Measurements from ENCODE around the gene ARID4B.
A peak's percentile ranks its signal among the peaks of the same experiment; 100 is the strongest.
"Not testable (repeated sequence)": the region's sequence is repeated elsewhere in the genome, so short reads cannot be mapped to it uniquely, and the experiment has no call there.

ARID4B gene

GRCh38 chr1:235270625-235271024 lies 57.4 kb downstream of the ARID4B start:
- DNase-seq (ENCODE audit: low read depth) = no peak

DNA sequence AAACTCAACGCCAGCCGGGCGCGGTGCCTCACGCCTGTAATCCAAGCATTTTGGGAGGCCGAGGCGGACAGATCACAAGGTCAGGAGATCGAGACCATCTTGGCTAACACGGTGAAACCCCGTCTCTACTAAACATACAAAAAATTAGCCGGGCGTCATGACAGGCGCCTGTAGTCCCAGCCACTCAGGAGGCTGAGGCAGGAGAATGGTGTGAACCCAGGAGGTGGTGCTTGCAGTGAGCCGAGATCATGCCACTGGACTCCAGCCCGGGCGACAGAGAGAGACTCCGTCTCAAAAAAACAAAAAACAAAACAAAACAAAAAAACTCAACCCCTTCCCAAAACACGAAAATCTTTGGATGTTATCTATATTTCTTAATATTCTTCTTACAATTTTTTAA lies 58.0 kb downstream of the ARID4B start:
- DNase-seq (ENCODE audit: low read depth) = not testable (repeated sequence)

DNA sequence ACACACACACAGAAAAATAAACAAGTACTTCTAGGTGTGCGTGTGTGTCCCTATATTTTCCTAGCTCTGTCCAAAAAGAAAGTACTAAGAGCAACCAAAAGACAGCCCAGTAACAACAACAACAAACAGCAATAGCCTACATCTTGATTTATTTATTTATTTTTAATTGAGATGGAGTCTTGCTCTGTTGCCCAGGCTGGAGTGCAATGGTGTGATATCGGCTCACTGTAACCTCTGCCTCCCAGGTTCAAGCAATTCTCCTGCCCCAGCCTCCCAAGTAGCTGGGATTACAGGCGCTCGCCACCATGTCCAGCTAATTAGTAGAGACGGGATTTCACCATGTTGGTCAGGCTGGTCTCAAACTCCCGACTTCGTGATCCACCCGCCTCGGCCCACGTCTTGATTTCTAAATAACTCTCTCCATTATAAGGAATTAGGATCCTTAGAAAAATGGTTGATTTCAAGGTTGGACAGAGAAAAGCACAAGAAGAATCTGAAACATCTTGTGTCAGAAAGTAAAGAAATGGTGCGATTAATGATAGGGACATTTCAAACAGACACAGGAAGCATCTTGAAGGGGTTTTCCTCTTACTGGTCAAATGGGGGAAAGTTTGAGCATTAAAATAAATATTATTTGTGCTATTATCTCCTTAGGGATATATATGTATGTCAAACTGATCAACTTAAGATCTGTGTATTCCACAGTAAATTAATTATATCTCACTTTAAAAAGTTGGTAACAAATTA lies 59.4 kb downstream of the ARID4B start:
- DNase-seq (ENCODE audit: low read depth) = no peak

DNA sequence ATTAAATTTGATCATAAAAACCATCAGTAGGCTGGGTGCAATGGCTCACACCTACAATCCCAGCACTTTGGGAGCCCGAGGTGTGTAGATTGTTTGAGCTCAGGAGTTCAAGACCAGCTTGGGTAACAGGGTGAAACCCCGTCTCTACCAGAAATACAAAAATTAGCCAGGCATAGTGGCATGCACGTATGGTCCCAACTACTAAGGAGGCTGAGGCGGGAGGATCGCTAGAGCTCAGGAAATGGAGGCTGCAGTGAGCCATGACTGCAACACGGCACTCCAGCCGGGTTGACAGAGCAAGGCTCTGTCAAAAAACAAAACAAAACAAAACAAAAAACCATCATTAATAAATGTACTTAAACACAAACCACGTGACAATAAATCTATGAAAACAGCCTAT lies 61.0 kb downstream of the ARID4B start:
- DNase-seq (ENCODE audit: low read depth) = no peak

GRCh38 chr1:235266325-235266724 lies 61.7 kb downstream of the ARID4B start:
- no peak for DNase-seq (ENCODE audit: low read depth)

GRCh38 chr1:235265900-235266299 lies 62.1 kb downstream of the ARID4B start:
- DNase-seq (ENCODE audit: low read depth) = no peak

DNA sequence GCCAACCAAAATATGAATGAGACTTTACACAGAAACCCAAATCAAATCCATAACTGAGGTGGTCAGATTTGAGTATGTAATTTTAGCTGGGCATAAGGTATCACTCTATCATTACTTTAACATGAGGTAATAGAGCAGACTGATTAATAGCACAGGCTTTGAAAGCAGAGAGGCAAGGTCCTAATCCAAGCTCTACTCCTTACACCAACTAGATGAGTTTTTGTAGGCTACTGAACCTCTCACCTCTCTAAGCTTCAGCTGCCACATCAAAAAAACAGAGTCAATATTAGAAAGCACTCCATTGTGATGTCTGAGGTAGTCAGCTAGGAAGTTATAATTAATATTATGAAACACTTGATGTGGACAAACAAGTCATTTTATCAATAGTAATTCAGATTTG lies 63.7 kb downstream of the ARID4B start:
- DNase-seq (ENCODE audit: low read depth) = no peak

DNA sequence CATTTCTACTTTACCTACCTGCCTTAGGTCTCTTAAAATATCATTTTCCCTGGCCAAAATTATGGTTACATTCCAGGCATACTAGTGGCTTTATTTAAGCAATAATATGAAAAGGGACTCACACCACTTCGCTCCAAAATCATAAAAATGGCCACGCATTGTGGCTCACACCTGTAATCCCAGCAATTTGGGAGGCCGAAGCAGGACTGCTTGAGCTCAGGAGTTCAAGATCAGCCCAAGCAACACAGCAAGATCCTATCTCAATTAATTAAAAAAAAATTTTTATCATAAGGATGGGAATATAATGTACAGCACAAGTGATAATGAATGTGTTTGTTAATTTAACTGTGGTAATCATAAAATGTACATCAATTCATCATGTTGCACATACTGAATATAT lies 65.4 kb downstream of the ARID4B start:
- no peak for DNase-seq (ENCODE audit: low read depth)

- no peak for DNase-seq (ENCODE audit: low read depth)
Measured at GRCh38 chr1:235261243-235261642, 66.7 kb downstream of the ARID4B start.

DNA sequence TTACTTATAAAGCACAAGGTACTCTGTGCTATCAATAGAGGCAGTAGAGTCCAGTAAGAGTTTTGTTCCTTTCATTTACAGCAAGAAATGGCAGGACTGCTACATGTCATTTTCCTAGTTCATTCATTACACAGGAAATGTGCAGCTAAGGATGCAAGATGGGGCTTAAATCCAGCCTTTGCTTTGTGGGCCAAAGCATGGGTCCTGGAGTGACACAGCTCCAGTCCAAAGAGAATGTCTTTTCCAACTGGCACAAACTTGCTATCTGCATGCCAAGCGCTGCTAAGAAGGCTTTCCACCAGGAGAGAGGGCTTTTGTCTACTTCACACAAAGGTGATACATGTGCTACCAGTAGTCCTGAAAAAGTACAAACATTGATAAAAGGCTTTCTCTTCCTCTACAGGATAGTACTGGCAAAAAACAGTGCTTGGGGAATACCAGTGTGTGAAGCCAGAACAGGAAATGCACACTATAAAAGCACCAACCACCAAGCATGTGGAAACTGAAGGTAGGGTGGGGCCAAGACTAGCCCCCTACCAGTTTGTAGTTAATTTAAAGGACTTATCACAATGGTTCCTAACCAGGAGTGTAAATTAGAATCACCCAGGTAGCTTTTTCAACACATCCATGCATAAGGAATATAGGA lies 68.7 kb downstream of the ARID4B start:
- no peak for DNase-seq (ENCODE audit: low read depth)

DNA sequence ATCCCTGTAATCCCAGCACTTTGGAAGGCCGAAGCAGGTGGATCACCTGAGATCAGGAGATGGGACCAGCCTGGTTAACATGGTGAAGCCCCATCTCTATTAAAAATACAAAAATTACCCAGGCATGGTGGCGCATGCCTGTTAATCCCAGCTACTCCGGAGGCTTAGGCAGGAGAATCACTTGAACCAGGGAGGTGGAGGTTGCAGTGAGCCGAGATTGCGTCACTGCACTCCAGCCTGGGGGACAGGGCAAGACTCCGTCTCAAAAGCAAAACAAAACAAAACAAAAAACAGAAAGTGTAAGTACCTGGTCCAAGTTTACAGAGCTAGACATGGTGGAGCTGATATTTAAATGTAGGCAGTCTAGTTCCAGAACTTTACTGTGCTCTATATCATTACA lies 69.9 kb downstream of the ARID4B start:
- DNase-seq (ENCODE audit: low read depth) = not testable (repeated sequence)

- no peak for DNase-seq (ENCODE audit: low read depth)
Measured at GRCh38 chr1:235254721-235255120, 73.3 kb downstream of the ARID4B start.

DNA sequence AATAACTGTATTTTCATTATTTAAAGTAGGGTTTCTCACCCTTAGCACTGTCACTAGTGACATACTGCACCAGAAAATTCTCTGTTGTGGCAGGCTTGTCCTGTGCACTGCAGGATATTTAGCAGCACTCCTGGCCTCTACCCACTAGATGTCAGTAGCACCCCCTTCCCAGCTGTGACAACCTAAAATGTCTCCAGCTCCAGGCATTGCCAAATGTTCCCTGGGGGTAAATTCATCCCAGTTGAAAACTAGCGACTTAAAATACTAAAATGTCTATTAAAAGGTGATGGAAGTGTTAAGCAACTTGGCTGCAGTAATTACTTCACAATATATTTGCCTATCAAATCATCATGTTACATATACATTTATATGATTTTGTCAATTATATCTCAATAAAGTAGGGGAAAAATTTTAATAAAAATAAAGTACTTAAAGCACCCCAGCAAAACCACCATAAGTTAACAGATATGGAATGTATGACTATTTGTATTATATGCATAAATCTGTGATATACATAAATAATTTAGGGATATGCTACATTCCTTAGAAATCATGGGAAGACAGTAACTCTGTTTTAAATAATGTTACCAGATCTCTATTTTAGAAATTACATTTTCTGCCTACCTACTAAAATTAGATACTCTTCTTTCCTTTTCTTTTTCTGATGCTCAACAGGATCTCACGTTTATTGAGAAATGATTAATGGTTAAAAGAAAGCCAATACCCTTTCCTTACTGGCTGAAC lies 74.6 kb downstream of the ARID4B start:
- peak; percentile 31 for DNase-seq (ENCODE audit: low read depth)

DNA sequence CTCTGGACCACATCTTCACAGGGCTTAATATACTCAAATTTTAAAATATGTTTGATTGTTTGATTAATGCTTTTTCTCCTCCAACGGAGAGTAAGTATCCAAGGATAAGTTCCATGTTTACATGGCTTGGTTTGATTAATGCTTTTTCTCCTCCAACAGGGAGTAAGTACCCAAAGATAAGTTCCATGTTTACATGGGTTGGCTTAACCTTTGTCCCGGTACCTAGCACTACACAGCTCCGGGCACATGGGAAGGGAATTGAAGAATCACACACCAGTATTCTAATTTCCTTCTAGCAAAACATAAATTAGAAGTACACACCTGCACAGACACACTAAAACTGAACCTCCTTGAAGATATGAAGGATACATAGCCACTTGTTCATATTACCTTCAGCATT lies 77.5 kb downstream of the ARID4B start:
- DNase-seq (ENCODE audit: low read depth) = no peak

DNA sequence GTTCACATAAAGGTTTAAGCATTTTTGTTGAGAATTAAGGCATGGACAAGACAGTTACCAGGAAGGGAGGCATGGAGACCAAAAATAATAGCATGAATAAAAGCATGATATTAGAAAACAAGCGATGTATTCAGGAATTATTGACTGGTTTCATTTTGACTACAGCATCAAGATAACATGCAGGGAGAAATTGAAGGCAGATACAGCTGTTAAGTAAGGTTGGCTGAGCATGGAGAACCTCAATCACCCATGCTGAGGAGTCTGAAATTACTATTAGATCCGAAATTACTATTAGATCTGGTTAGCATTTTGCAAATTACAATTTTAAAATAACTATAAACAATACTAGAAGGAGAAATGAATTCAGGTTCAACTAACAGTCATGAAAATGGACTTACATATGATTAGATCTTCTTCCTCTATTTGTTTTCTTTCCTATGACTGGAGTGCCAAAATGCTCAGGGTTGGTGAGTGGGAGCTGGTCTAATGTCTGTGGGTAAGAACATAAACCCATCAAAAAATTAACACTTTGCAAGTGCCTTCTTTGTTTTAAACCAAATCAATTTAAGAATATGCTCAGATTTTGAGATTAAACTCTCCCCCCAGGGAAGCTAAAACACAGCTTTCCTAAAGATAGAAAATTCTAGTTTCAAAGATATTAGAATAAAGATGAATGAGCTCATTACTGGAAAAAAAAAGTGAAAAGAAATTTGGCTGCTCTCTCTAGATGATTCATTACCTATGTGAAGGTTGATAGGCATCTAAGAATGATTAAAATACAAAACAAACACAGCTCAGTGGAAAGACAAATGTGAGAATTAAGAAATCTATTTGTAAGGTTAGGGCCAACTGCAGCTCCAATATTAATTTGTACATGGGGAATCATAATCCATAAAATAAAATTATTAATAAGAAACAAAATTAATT lies 81.7 kb downstream of the ARID4B start:
- no peak for DNase-seq (ENCODE audit: low read depth)

GRCh38 chr1:235244974-235245592 lies 82.9 kb downstream of the ARID4B start:
- no peak for DNase-seq (ENCODE audit: low read depth)

GRCh38 chr1:235240960-235241359 lies 87.0 kb downstream of the ARID4B start:
- no peak for DNase-seq (ENCODE audit: low read depth)

DNA sequence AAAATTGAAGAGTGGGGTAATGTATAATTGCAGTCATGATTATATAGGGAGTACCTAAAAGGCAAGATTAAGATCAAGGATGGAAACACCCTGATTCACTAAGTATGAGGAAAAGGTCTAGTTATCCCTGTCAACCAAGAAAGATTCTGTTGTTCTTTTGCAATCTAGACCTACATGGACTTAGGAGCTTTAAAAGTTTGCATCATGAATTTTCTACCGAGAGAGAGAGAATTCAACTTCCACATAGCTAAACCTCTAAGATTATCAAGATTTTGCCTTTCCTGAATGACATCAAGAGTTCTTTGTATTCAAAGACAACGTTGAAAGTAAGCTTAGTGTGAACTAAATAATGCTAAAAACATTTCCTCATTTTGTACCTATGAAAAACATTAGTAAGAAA lies 88.1 kb downstream of the ARID4B start:
- no peak for DNase-seq (ENCODE audit: low read depth)

GRCh38 chr1:235238558-235238957 lies 89.4 kb downstream of the ARID4B start:
- no peak for DNase-seq (ENCODE audit: low read depth)

DNA sequence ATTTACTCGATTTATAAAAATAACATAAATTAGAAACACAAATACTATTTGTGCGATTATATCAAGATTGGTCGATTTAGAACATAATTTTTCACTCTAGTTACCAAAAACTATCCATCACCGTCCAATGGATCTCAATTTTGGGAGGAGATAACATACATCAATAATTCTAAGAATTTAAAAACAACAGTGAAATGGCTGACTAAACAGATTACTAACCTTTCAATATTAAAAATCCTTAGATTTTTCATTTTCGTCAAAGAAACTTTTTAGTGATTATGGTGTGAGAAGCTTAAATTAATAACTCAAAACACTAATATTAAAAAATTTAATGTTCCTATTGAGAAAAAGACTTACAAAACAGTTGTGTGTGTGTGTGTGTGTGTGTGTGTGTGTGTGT lies 91.9 kb downstream of the ARID4B start:
- DNase-seq (ENCODE audit: low read depth) = no peak

GRCh38 chr1:235229868-235230267 lies 98.1 kb downstream of the ARID4B start:
- no peak for DNase-seq (ENCODE audit: low read depth)

- DNase-seq (ENCODE audit: low read depth) = no peak
Measured at GRCh38 chr1:235227414-235227813, 100.6 kb downstream of the ARID4B start.

All from non-pigmented ciliary epithelial cell (primary cell).